GM21619 (cell line): ENCODE measurements around the gene PRR19.
"Not testable (repeated sequence)": the region's sequence is repeated elsewhere in the genome, so short reads cannot be mapped to it uniquely, and the experiment has no call there.

Experiments
- ATAC-seq: cut with Tn5 transposase; IDR thresholded peaks from one replicate; pipeline ENCODE4 v1.9.1; 2021; ENCODE audit not compliant: unreplicated experiment

Gene PRR19

DNA sequence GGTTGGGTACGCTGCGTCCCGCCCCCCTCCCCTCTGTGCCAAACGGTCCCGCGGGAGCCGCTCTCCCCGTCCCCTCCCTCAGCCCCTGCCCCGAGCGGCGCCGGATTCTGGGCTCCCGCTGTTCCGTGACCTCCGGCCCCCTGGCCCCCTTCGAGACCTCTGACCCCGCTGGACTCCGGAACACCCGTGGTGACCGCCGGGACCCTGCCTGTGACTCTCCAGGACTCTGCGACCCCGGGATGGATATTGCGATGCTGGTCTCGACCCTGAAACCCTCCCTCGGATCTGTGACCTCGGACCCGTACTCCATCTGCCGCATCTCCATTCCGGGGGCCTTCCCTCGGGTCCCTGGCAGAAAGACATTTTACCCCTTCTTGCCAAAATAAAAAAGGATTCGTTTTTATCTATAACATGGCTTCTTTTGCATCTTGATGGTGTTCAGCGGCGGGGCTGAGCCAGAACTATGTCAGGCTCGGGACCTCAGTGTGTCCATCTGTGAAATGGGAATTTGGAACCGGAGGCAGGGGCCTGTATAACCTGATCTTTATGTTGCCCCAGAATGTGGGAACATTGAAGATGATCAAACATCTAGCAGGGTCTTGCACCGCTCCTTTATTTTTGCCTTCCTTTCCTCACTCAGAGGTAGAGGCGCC lies 22.8 kb downstream of the PRR19 start:
- ATAC-seq, result no peak

DNA sequence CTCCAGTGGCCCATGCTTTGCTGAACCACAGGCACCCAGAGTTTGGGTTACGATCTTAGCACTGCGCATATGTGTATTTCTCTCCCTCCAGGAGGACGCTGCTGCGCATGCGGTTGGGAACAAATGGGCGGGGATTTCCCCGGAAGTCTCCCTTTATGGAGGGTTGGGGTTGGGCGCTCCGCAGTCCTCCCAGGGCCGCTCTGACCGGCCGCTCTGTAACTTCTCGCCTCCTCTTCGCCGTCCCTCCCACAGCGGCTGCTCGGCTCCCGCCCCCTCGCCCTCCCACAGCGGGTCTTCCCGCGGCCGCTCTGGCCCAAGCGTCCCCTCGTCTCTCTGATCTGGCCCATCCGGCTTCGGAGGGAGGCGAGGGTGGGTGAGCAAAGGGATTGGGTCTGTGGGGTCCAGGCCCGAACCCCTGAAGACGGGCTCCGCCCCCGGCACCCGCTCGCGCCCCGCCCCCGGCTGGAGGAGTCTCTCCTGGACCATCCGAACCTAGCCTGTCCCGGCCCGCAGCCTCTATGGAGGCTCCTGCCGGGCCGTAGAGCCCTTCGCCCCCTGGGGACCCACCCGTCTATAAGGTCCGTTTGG lies 23.5 kb downstream of the PRR19 start, which contains the start of gene MEGF8:
Gene MEGF8, plus strand, starts transcription at position 328 of the 588 bp plus-strand sequence. CDS start 609 bp downstream, outside the sequence.
- ATAC-seq, result peak; percentile 88

DNA sequence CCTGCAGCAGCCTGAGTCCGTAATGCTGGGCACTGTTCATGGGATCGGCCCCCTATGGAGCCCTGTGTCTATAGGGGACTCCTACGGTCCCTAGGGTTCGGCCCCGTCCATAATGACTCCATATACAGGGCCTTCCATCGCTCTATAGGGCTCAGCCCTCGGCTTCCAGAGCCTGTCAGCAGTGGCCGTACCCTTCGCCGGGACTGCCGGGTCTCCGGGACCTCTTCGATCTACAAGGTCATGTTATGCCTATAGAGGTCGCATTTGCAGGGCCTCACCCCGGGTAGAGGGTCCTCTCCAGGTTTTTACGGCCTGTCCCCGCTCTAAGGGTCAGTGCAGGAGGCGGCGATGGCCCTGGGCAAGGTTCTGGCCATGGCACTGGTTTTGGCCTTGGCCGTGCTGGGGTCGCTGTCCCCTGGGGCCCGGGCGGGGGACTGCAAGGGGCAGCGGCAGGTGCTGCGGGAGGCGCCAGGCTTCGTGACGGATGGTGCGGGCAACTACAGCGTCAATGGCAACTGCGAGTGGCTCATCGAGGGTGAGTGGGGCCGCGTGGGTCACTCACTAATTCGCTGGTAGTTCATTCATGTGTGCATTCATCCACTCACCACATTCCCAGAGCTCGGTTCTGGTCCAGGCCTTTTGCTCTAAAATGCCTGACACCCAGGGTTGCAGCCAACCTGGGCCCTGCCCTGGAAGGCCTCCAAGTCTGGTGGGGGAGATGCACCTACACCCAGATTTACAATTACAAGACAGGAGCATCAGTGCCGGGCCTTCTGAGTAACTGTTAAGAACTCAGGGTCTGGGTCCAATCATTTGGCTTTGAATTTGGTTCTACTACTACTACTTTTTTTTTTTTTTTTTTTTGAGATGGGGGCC lies 24.2 kb downstream of the PRR19 start:
- ATAC-seq, result peak; percentile 4

DNA sequence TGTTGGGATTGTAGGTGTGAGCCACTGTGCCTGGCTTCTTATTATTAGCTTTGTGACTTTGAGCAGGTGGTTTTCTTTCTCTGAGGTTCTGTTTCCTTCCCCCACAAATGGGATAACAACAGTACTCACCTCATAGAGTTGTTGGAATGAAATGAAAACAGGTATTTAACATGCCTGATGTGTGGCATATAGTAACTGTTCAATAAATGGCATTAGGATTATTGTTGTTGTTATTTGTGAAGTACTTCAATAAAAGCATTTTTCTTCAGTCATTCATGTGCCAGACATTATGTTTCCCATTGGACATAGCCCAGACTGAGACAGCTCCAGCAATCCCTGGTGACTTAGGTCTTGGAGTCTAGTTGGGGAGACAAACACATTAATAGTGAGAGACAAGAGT lies 25.0 kb downstream of the PRR19 start:
- ATAC-seq, result no peak

DNA sequence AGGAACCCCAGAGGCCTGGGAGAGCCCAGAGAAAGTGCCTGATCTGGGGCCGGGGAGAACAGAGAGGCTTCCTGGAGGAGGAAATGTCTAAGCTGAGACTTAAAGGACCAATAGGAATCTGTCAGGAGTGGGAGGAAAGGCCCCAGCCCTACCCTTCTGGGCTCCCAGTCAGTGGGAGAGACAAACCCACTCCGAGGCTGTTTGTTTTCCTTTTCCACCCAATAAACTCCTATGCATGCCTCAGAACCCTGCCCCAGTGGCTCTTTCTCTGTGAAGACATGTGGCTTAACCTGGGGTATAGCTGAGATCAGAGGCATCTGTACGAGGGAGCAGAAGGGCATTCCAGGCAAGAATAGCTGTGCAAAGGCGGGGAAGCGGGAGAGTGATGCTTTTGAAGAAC lies 25.4 kb downstream of the PRR19 start:
- no peak for ATAC-seq

DNA sequence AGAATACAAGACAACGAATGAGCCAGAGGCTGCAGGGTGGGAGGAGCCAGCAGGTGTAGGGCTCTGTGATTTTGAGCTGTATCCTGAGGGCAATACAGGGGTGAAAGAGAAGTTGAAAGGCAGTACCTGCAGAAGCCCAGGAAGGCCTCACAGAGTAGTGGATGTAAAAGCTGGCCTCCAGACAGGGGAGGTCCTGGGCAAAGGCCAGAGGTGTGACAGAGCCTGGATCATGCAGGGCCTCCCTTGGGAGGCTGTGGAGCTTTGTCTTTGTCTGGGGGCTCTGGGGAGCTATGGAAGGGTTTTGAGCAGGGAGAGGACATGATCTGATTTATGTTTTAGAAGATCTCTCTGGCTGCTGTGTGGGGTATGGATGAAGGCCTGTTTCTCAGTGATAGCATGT lies 26.2 kb downstream of the PRR19 start:
- ATAC-seq, result no peak

DNA sequence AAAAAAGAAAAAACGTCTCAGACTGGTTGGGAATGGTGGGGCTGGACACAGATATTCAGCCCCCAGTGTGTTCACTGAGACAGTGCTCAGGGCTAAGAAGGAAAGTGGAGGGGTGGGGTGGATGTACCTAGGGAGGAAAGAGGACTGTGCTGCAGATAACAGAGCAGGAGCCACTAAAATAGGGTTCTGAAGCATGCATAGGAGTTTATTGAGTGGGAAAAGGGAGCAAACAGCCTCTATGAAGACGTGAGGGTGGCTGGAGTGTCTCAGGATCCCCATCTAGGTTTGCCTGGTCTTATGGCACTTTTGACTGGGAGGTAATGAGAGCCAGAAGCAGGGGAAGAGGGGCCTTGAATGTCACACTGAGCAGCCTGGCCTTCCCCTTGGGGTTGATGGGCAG lies 26.9 kb downstream of the PRR19 start:
- no peak for ATAC-seq

DNA sequence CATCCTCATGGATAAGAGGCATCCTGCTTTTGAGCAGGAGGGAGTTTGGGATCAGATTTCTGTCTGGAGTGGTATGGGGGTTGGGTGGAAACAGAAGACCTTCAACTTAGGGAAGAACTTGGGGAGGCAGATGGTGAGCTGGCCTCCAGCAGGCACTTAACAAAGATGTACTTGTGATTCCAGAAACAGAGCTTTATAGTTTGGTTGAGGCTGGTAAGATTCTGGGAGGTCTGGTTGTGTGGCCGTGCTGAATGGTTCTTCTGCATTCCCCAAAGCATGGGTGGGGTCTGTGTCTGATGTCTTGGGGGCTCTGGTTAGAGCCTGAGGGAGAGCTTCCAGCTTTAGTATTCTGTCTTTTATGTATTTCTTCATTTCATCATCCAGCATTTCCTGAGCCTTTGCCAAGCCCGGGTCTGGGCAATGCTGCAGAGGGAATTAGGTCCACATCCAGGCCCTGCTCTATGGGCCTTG lies 28.3 kb downstream of the PRR19 start:
- ATAC-seq, result no peak

DNA sequence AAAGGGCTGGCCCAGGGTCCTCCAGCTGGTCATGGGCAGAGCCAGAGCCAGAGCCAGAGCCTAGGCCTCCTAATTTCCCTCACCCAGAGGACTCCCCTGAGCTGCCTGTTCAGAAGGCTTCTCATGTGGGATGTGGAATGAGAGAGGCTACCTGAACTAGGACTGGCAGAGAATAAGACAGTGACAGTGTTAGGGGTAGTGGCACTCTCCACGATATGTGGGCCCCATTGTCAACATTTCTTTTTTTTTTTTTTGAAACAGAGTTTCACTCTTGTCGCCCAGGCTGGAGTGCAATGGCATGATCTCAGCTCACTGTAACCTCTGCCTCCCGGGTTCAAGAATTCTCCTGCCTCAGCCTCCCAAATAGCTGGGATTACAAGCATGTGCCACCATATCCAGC lies 29.4 kb downstream of the PRR19 start:
- ATAC-seq, result not testable (repeated sequence)

DNA sequence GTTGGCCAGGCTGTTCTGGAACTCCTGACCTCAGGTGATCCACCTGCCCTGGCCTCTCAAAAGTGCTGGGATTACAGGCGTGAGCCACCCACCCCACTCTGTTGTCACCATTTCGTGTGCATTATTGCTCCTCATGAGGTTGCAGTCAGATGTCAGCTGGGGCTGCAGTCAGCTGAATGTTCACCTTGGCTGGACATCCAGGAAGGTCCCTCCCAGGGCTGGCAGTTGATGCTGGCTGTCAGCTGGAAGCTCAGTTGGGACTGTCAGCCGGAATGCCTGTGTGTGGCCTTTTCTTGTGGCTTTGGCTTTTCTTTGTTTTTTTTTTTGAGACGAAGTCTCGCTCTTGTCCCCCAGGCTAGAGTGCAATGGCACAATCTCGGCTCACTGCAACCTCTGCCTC lies 30.1 kb downstream of the PRR19 start:
- no peak for ATAC-seq

DNA sequence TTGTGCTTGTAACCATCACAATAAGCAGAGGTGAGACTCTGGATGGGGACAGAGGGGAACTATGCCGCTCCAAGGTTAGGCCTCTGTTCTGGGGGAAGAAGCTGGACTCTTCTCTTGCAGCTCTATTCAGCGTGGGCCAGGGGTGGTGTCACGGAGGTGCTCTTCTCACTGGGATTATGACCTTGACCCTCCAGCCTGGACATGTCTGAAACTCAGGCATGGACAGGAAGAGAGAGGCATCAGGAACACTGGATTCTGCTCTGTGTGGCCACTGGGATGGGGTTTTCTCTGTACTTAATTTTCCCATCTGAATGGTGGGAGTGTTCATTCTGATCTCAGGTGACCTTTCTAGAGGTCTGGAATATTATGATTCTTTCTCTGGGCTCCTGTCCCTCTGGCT lies 31.1 kb downstream of the PRR19 start:
- no peak for ATAC-seq

DNA sequence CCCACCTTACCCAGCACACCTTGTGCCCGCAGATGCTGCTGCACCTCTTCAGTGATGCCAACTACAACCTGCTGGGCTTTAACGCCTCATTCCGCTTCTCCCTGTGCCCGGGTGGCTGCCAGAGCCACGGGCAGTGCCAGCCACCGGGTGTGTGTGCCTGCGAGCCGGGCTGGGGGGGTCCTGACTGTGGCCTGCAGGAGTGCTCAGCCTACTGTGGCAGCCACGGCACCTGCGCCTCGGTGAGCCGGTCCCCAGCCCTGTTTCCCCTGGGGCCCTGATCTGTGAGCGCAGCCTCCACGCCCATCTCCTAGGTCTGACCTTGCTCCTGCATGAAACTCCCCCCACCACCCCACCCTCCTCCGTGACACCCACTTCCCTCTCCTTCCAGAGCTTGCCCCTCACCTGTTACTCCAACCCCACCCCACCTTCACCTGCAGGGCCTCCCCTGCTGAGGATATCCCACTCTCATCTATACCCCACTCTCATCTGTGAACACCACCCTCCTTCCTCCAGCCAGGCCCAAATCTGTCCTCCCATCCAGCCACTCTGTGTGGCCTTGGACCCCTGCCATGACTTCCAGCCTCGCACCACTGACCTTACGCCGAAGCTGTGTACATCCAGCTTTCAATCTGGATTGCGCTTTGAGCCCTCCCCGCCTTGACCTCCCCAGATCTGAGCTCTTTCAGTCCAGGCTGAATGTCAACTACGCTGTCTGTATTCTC lies 32.2 kb downstream of the PRR19 start:
- ATAC-seq, result no peak

DNA sequence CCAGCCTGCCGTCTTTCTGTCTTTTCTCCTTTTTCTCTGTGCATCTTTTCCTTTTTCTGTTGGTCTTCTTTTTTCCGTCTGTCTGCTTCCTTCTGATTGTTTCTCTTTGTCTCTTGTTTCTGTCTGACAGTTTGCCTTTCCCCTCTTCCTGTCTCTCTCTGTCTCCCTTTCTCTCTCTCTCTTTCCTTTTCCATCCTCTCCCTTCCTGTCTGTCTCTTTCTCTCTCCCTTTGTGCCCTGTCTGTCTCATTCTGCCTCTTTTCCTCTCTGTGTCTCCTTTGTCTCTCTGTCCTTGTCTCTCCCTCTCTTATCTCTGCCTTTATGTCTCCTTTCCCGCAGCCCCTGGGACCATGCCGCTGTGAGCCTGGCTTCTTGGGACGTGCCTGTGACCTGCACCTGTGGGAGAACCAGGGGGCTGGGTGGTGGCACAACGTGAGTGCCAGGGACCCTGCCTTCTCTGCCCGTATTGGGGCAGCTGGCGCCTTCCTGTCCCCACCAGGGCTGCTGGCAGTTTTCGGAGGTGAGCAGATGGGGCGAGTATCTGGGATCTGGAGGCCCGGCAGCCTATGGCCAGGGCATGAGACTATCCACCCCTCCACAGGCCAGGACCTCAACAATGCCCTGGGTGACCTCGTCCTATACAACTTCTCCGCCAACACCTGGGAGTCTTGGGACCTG lies 32.9 kb downstream of the PRR19 start:
- no peak for ATAC-seq

DNA sequence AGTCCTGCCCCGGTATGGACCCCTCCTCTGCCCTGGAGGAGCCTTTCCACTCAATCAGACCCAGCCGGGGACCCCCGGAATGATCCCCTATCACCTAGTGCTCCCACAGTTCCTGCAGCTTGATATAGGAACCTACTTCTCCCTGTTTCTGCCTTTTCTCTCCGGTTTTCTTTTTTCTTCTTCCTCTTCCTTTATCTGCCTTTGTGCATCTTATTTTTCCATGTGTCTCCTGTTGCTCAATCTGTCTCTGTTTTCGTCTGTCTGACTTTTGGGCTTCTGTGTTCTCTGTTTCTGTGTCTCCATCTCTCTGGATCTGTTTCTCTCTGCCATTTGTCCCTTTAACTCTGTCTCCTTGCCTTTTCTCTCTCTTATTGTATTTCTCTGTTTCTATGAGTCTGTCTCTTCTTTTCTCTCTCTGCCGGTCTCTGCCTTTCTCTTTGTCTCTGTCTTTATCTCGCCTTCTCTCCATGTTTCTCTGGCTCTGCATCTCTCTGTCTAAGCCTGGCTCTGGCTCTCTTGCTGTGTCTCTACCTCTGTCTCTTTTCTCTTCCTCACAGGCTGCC lies 33.5 kb downstream of the PRR19 start:
- ATAC-seq, result no peak

DNA sequence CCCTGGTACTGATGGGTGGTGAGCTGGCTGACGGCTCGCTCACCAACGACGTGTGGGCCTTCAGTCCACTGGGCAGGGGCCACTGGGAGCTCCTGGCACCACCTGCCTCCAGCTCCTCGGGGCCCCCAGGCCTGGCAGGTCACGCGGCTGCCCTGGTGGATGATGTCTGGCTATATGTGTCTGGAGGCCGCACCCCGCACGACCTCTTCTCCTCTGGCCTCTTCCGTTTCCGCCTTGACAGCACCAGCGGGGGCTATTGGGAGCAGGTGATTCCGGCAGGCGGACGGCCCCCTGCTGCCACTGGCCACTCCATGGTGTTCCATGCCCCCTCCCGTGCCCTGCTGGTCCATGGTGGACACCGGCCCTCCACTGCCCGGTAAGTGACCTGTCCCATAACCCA lies 34.0 kb downstream of the PRR19 start:
- no peak for ATAC-seq

DNA sequence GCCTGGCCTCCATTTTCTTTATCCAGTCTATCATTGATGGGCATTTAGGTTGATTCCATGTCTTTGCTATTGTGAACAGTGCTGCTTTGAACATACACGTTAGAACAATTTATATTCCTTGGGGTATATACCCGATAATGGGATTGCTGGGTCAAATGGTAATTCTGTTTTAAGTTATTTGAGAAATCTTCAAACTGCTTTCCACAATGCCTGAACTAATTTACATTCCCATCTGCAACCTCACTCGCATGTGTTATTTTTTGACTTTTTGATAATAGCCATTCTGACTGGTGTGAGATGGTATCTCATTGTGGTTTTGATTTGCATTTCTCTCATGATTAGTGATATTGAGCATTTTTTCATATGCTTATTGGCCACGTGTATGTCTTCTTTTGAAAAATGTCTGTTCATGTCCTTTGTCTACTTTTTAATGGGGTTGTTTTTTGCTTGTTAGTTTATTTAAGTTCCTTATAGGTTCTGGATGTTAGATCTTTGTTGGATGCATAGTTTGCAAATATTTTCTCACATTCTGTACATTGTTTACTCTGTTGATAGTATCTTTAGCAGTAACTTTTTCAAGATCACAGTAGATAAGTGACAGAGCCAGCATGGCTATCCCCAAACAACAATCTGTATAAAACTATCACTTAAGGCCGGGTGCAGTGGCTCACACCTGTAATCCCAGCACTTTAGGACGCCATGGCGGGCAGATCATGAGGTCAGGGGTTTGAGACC lies 37.4 kb downstream of the PRR19 start:
- ATAC-seq, result not testable (repeated sequence)

DNA sequence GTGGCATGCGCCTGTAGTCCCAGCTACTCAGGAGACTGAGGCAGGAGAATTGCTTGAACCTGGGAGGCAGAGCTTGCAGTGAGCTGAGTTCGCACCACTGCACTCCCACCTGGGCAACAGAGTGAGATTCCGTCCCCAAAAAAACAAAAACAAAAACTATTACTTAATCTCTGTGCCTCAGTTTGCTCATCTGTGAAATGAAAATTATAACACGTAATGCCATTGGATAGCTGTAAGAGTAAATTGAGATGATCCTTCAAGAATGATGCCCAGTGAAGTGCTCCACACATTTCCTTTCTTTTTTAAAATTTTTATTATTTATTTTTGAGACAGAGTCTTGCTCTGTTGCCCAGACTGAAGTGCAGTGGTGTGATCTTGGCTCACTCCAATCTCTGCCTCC lies 38.0 kb downstream of the PRR19 start:
- not testable (repeated sequence) for ATAC-seq

DNA sequence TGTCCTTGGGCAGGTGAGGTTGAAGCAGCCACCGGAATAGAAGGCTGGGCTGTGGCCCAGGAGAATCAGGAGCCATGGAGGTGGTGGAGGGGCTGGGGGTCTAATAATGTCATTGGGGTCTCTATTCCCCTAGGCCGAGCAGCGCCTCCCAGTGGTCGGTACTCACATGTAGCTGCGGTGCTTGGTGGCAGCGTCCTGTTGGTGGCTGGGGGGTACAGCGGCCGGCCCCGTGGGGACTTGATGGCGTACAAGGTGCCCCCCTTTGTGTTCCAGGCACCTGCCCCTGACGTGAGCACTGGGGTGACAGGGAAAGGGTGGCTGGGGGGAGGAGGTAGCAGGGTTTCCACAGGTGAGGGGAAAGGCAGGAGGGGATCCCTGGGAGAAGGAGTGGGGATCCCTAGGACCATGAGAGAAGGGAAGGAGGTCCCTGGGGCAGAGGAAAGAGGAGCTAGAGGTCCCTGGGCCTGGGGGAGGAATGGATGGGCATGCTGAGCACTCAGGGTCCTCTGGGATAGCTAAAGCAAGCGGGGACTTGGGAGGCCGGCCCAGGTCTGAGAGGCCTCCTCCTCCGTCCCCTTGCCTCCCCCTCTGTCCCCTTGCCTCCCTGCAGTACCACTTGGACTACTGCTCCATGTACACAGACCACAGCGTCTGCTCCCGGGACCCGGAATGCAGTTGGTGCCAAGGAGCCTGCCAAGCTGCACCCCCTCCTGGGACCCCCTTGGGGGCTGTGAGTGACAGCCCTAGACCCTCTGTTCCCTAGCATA lies 41.6 kb downstream of the PRR19 start:
- no peak for ATAC-seq

DNA sequence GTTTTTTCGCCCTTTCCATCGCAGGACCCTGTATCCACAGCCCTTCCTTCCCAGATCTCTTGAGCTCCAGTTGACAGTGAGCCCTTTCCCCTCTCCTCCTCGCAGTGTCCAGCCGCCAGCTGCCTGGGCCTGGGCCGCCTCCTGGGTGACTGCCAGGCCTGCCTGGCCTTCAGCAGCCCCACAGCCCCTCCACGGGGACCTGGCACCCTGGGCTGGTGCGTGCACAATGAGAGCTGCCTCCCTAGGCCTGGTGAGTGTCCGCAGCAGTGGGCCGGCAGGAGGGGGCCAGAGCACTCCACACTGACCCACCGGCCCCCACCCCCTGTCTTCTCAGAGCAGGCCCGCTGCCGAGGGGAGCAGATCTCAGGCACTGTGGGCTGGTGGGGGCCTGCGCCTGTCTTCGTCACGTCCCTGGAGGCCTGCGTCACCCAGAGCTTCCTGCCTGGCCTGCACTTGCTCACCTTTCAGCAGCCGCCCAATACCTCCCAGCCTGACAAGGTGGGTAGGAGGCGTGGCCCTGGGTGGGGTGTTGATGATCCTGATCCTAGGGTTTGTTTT lies 42.5 kb downstream of the PRR19 start:
- ATAC-seq, result no peak
